VCaP (cell line): Measurements from ENCODE around the gene XDH.

Source experiments
- H3K27ac ChIP-seq: fragments of 450-650 bp; 2 replicates; pipeline ENCODE4 v1.5.1; 2017
- CTCF ChIP-seq: fragments of 450-650 bp; conservative IDR thresholded peaks from 2 replicates; pipeline ENCODE4 v1.5.1; 2017; ENCODE audit warnings: mild to moderate bottlenecking, moderate library complexity

The XDH gene

GRCh38 chr2:31404302-31404701 lies 10.2 kb downstream of the XDH start:
- TF ChIP-seq CTCF, result no peak
- H3K27ac ChIP-seq, result no peak overlapping the region

- H3K27ac ChIP-seq, result no peak overlapping the region
- TF ChIP-seq CTCF, result no peak
Measured at GRCh38 chr2:31402388-31402787, 12.2 kb downstream of the XDH start.

- no peak overlapping the region for H3K27ac ChIP-seq
- no peak for TF ChIP-seq CTCF
Measured at GRCh38 chr2:31401580-31401979, 13.0 kb downstream of the XDH start.

- no peak for TF ChIP-seq CTCF
- no peak overlapping the region for H3K27ac ChIP-seq
Measured at GRCh38 chr2:31398881-31399280, 15.7 kb downstream of the XDH start.

- no peak overlapping the region; the same call in 1 of the 2 replicates for H3K27ac ChIP-seq
- TF ChIP-seq CTCF, result no peak
Measured at GRCh38 chr2:31397094-31397493, 17.4 kb downstream of the XDH start.

GRCh38 chr2:31390324-31390723 lies 24.2 kb downstream of the XDH start:
- no peak overlapping the region for H3K27ac ChIP-seq
- TF ChIP-seq CTCF, result no peak

GRCh38 chr2:31388736-31389135 lies 25.8 kb downstream of the XDH start:
- no peak for TF ChIP-seq CTCF
- H3K27ac ChIP-seq, result no peak overlapping the region

- no peak for TF ChIP-seq CTCF
- H3K27ac ChIP-seq, result no peak overlapping the region
Measured at GRCh38 chr2:31387850-31388249, 26.7 kb downstream of the XDH start.
